Activated naive CD4-positive, alpha-beta T cell treated with anti-CD3 and anti-CD28 coated beads, Interleukin-2, amount 50 U/mL, for 72 hours (primary cell): Measurements from ENCODE around the gene ZNF609. TPM values are rescaled to one million over a fixed set of nuclear protein-coding genes. Genes with fewer than 3 reads are reported as not detected.

Source experiments
- ATAC-seq, 2 donors: fragments of 150-1000 bp; cut with Tn5 transposase; 2 replicates each; pipeline ENCODE4 v1.10.0; 2021; ENCODE audit warnings: mild to moderate bottlenecking in 2 of 2, moderate library complexity in 2 of 2
- DNase-seq, 2 donors: peaks; one replicate each; pipeline ENCODE4 v3.0.0; 2021 to 2022; ENCODE audit warnings: low spot score in 2 of 2
- H3K27ac Mint-ChIP-seq, 2 donors: one replicate each; pipeline ENCODE4 v1.8.0; 2022; ENCODE audit warnings: mild to moderate bottlenecking in 2 of 2, mixed read lengths in 2 of 2
- H3K36me3 Mint-ChIP-seq, 2 donors: one replicate each; pipeline ENCODE4 v1.8.0; 2022; ENCODE audit warnings: mixed read lengths in 2 of 2
- H3K9me3 Mint-ChIP-seq, 2 donors: one replicate each; pipeline ENCODE4 v1.8.0; 2022; ENCODE audit warnings: mixed read lengths in 2 of 2
- total RNA-seq, 2 donors: library from RNA; stranded (reverse); gene quantifications; one replicate each; pipeline ENCODE4 v1.2.3, GENCODE V29; 2022

Gene ZNF609
- total RNA-seq, 2 donors from 2014 or later = 35.4 to 53.0 TPM

DNA sequence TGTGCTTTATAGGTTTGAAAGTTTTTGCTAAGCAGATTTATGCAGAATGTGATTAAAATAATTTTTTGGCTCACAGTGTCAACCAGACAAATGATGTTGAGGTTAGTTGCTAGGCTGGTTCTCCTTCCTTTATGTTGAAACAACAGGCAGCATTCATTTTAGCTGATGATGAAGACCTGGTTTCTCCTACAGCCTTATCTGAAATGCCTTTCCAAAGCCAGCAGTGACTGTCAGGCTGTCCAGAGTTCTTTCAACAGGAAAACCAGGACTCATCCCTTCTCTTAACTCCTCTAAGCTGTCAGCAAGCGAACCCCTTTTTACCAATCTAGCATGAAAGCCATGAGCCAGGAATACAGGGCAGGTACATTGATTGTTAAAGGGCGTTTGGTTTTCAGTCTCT lies 84.1 kb downstream of the ZNF609 start:
- Mint-ChIP-seq H3K36me3 (peaks cover 0 to 3% of the 10 kb centered on the region in 2 donors), H3K27ac (no peak overlapping the region), H3K9me3 (no peaks in the 10 kb centered on the region)
- DNase-seq (no peak), ATAC-seq (no peak)

DNA sequence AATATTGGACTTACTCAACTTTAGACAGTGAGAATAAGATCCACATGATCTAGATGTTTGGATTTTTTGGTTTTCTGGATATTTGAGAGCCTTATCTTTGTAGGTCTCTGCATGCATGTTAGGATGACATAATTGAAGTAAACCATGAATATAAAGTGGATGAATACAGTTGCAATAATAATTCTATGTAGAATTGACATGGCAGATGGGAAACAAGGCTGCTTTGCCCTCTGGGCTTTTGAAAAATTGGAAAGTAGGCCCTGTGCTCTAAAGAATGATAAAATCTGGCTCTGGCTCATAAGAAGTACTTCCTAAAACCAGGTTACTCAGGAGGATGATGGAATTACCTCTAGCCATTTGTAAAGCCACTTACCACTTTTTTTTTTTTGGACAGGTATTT lies 86.9 kb downstream of the ZNF609 start:
- H3K9me3 Mint-ChIP-seq = no peaks in the 10 kb centered on the region
- H3K27ac Mint-ChIP-seq = no peak overlapping the region
- ATAC-seq = no peak
- peaks cover 0 to 10% of the 10 kb centered on the region in 2 donors for H3K36me3 Mint-ChIP-seq
- DNase-seq = no peak

DNA sequence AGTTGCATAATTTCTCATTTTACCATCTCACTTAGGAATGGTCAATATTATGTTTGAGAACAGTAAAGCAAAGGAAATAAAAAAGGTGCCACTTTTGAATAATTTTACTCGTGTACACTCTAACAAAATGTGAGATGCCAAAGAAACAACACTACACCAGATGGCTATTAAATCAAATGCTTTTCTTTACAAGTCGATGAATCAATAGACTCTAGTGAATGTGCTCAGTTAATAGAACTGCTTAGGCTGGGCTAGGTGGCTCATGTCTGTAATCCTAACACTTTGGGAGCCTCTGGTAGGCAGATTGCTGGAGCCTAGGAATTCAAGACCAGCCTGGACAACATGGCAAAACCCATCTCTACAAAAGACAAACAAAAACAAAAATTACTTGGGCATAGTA lies 87.9 kb downstream of the ZNF609 start:
- DNase-seq (no peak), ATAC-seq (no peak)
- Mint-ChIP-seq H3K36me3 (peaks cover 0 to 10% of the 10 kb centered on the region in 2 donors), H3K9me3 (no peaks in the 10 kb centered on the region), H3K27ac (peak overlapping the region in 1 of 2 donors; percentile 30)

DNA sequence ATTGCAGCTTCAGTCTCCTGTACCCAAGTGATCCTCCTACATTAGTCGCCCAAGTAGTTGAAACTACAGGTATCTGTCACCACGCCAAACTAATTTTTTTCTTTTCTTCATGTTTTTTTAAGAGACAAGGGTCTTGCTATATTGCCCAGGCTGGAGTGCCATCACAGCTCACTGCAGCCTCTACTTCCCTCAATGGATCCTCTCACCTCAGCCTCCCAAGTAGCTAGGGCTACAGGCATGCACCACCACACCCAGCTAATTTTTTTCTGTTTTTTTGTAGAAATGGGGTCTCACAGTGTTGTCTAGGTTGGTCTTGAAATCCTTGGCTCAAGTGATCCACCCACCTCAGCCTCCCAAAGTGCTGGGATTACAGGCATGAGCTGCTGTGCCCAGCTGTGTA lies 89.5 kb downstream of the ZNF609 start:
- H3K9me3 Mint-ChIP-seq = no peaks in the 10 kb centered on the region
- ATAC-seq = no peak
- no peak for DNase-seq
- H3K27ac Mint-ChIP-seq = no peak overlapping the region
- H3K36me3 Mint-ChIP-seq = peaks cover 0 to 10% of the 10 kb centered on the region in 2 donors

- Mint-ChIP-seq H3K9me3 (no peaks in the 10 kb centered on the region), H3K27ac (no peak overlapping the region), H3K36me3 (peaks cover 0 to 10% of the 10 kb centered on the region in 2 donors)
- ATAC-seq = peak in 1 of 2 donors; percentile 35
- DNase-seq = no peak
These were observed 92.0 kb downstream of the ZNF609 start for GRCh38 chr15:64552281-64552948.

- Mint-ChIP-seq H3K27ac (no peak overlapping the region), H3K36me3 (peaks cover 0 to 15% of the 10 kb centered on the region in 2 donors), H3K9me3 (peaks cover 0 to 5% of the 10 kb centered on the region in 2 donors)
- DNase-seq (no peak), ATAC-seq (peak in 1 of 2 donors; percentile 40)
These were observed 98.2 kb downstream of the ZNF609 start for GRCh38 chr15:64558460-64559179.

- Mint-ChIP-seq H3K27ac (no peak overlapping the region), H3K9me3 (peaks cover 0 to 5% of the 10 kb centered on the region in 2 donors), H3K36me3 (peaks cover 0 to 15% of the 10 kb centered on the region in 2 donors)
- no peak for DNase-seq
- ATAC-seq = no peak
These were observed 98.9 kb downstream of the ZNF609 start for GRCh38 chr15:64559243-64559642.

DNA sequence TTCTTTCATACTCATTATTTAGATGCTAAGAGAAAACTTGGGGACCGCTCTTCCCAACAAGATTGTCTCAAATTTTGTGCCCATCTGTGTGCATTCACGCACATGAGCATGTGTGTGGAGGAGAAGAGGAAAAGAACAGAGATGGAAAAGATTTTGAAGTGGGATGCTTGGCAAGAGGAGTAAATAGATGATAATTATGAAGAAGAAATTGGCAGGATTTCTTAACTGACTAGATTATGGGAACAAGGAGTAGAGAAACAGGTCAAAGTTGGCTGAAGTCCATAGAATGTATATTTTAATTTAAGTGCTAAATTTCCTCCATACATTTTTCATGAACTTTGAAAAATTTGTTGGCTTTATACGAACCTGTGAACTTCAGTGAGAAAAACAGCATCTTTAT lies 100.1 kb downstream of the ZNF609 start:
- ATAC-seq (no peak), DNase-seq (no peak)
- H3K36me3 Mint-ChIP-seq = peaks cover 0 to 15% of the 10 kb centered on the region in 2 donors
- H3K9me3 Mint-ChIP-seq = peaks cover 0 to 5% of the 10 kb centered on the region in 2 donors
- H3K27ac Mint-ChIP-seq = no peak overlapping the region

- DNase-seq = no peak
- Mint-ChIP-seq H3K9me3 (peaks cover 0 to 5% of the 10 kb centered on the region in 2 donors), H3K36me3 (peaks cover 0 to 15% of the 10 kb centered on the region in 2 donors), H3K27ac (peak overlapping the region in 1 of 2 donors; percentile 25)
- no peak for ATAC-seq
These were observed 100.6 kb downstream of the ZNF609 start for GRCh38 chr15:64560998-64561397.

GRCh38 chr15:64562003-64562640 lies 101.7 kb downstream of the ZNF609 start:
- Mint-ChIP-seq H3K9me3 (peaks cover 0 to 5% of the 10 kb centered on the region in 2 donors), H3K27ac (no peak overlapping the region), H3K36me3 (peaks cover 0 to 22% of the 10 kb centered on the region in 2 donors)
- DNase-seq (no peak), ATAC-seq (no peak)

- no peak for ATAC-seq
- H3K27ac Mint-ChIP-seq = peak overlapping the region in 1 of 2 donors; percentile 3
- peaks cover 0 to 27% of the 10 kb centered on the region in 2 donors for H3K36me3 Mint-ChIP-seq
- peaks cover 0 to 5% of the 10 kb centered on the region in 2 donors for H3K9me3 Mint-ChIP-seq
- no peak for DNase-seq
These were observed 105.7 kb downstream of the ZNF609 start for GRCh38 chr15:64566102-64566501.

DNA sequence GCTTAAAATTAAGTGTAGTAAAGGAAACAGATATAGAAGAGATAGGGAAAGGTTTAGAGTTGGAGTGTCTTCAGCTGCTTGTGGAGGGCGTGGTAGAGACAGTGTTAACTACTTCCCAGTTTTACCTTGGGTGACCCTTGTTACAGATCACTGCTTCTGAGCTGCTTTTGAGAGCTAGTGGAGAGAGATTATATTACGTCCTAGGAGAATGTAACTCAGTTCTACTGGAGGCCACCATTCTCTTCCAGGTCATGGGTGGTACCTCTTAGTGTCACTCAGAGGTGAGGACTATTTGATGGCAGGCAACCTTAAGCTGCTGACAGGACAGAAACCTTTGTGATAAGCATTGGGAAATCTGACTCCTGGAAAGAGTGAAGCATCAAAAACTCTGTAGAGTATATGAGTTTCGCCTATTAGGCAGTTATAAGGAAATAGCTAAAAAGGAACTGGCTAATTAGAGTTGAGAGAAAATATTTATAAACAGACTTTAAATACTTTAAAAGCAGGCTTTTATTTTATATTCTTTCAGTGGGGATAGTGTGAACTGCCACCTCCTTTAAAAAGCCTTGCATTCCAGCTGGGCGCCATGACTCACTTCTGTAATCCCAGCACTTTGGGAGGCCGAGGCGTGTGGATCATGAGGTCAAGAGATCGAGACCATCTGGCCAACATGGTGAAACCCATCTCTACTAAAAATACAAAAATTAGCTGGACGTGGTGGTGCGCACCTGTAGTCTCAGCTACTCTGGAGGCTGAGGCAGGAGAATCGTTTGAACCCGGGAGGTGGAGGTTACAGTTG lies 106.5 kb downstream of the ZNF609 start:
- Mint-ChIP-seq H3K36me3 (peaks cover 0 to 23% of the 10 kb centered on the region in 2 donors), H3K9me3 (peaks cover 0 to 5% of the 10 kb centered on the region in 2 donors), H3K27ac (peak overlapping the region in 1 of 2 donors; percentile 3)
- DNase-seq (no peak), ATAC-seq (peak in 1 of 2 donors; percentile 18)

DNA sequence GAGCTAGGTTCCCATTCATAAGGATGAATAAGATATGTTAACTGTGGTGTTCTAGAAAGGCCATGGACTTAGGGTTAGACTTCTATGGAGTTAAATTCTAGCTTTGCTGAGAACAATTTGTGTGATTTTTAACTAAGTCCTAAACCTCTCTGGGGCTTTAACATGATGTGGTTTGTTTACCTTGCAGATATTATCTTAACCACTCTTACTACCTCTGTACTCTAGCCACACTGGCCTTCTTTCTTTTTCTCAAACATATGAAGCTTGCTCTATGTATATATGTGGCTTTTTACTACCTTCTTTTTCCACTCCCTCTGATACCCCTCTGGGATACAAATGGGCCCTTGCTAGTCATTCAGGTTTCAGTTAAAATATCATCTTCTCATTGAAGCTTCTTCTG lies 108.4 kb downstream of the ZNF609 start:
- peaks cover 0 to 3% of the 10 kb centered on the region in 2 donors for H3K9me3 Mint-ChIP-seq
- DNase-seq = no peak
- ATAC-seq = peak; percentile 56 to 82

DNA sequence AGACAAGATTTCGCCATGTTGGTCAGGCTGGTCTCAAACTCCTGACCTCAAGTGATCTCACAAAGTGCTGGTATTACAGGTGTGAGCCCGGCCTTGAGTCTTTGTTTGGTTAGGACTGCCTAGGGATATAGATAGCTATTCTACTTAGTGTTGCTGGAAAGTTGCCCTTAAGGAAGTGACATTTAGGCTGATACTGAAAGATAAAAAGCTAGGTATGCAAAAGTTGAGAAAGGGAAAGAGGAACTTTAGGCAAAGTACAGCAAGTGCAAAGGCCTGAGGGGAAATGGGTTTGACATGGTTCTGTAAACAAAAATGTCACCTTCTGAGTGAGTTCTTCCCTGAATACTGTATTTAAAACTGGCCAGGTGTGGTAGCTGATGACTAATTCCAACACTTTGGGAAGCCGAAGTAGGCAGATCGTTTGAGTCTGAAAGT lies 111.5 kb downstream of the ZNF609 start:
- Mint-ChIP-seq H3K36me3 (peaks cover 6 to 16% of the 10 kb centered on the region in 2 donors), H3K27ac (peak overlapping the region; percentile 69 to 76), H3K9me3 (peaks cover 0 to 3% of the 10 kb centered on the region in 2 donors)
- peak in 1 of 2 donors; percentile 64 for ATAC-seq
- no peak for DNase-seq

More for the DNA sequence above, 108.4 kb downstream of the ZNF609 start:
- Mint-ChIP-seq H3K36me3 (peaks cover 6 to 23% of the 10 kb centered on the region in 2 donors), H3K27ac (peak overlapping the region in 1 of 2 donors; percentile 59)

DNA sequence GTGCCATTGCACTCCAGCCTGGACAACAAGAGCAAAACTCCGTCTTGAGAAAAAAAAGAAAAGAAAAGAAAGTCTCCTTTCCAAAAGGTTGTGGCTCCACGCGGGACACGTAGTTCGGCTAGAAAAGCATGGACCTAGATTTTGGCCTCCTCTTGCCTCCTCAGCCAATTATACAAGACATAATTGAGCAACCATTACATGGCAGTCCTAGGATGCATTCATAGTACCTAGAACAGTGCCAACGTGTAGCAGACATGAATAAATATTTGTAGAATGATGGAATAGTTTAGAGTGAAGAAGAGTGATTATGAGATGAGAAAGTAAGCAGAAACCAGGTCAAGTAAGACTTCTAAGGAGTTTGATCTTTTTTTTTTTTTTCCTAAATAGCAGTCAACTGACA lies 112.5 kb downstream of the ZNF609 start:
- DNase-seq (no peak), ATAC-seq (no peak)
- peaks cover 0 to 3% of the 10 kb centered on the region in 2 donors for H3K9me3 Mint-ChIP-seq
- peak overlapping the region in 1 of 2 donors; percentile 76 for H3K27ac Mint-ChIP-seq
- H3K36me3 Mint-ChIP-seq = peaks cover 6 to 14% of the 10 kb centered on the region in 2 donors

DNA sequence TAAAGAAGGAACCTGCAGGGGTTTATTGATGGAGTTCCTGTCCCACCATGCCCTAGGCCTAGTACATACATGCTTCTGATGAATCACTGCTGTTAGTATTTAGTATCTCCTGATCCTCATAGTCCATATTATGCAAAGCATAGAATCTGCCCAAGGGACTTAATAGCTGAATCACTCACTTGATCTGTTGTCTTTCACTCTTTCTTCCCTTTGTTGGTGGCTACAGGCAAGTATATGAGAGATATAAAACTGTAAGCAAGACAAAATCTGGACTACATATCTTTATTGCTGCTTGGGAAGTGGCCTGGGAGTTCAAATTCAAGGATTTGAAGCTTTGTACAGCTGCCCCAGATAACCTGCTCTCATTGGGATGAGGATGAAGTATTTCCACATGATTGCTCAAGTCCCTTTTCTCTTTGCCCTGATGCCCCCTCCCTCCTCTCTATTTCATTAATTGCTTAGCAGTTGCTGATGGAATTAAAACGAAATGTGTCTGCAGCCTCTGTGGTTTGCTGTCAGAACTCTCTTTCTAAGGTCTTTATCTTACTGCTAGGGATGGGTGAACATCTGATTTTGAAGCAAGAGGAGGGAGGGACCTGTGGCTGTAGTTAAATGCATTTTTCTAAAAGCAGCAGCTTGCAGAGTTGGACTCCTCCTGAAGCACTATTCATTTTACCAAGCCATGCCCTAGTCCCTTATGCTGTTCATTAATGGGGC lies 114.1 kb downstream of the ZNF609 start:
- peaks cover 6 to 11% of the 10 kb centered on the region in 2 donors for H3K36me3 Mint-ChIP-seq
- H3K9me3 Mint-ChIP-seq = peaks cover 0 to 3% of the 10 kb centered on the region in 2 donors
- peak; percentile 47 to 65 for ATAC-seq
- peak overlapping the region; percentile 16 to 31 for H3K27ac Mint-ChIP-seq
- DNase-seq = no peak
